HG03196 (cell line): ENCODE results near the gene SH3PXD2B.

ENCODE experiments used
- ATAC-seq: cut with Tn5 transposase; IDR thresholded peaks from one replicate; pipeline ENCODE4 v1.9.1; 2021; ENCODE audit not compliant: unreplicated experiment

SH3PXD2B gene

DNA sequence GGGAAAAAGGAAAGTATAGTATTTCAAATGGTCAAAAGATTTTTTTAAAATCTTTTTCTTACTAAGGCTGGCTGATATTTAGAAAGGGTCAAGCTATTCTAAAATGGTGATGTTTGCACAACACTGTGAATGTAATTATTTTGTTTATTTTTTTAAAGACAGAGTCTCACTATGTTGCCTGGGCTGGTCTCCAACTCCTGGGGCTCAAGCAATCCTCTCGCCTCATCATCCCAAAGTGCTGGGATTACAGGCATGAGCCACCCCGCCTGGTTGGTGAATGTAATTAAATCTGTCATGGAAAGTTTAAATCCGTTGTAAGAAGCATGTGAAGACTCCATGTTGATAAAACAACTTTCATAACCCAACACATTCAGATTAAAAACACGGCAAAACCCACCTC lies 173.4 kb downstream of the SH3PXD2B start:
- no peak for ATAC-seq

- no peak for ATAC-seq
Observed at GRCh38 chr5:172280317-172280716, 174.0 kb downstream of the SH3PXD2B start.

DNA sequence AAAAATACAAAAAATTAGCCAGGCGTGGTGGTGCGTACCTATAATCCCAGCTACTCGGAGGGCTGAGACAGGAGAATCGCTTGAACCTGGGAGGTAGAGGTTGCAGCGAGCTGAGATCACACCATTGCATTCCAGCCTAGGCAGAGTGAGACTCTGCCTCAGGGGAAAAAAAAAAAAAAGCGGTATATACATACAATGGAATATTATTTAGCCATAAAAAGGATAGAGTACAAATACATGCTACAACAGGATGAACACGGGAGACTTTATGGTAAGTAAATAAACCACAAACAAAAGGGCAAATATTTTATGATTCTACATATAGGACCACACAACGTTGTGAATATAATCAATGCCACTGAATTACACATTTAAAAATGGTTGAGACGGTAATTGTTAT lies 176.0 kb downstream of the SH3PXD2B start:
- ATAC-seq = no peak

DNA sequence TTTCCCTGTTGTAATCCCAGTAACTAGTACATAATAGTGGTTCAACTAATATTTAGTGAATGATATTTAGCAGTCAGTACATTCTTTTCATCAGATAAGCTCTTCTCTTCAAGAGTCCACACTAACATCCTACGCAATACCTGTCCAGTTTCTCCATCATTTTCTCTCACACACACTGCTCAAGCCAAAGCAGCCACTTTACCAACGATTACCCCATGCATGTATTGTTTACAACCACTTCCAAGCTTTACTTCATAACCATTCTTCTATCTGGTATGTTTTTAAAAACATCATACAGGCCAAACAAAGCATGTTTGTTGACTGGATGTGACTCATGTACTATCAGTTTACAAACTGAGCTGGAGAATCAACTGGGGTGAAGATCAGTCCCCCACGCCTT lies 178.1 kb downstream of the SH3PXD2B start:
- ATAC-seq = no peak
